ENCODE data around the gene ZNF107.

- TF ChIP-seq CTCF (conservative IDR thresholded peaks at IDR 0.05; ENCODE audit: low read length) (no peak), EZH2phosphoT487 (IDR thresholded peaks at IDR 0.05; ENCODE audit: borderline replicate concordance, low read depth, low read length) (no peak)
Measured at GRCh38 chr7:64632029-64632428, 33.9 kb upstream of the ZNF107 start.

Data from OCI-LY7 (cell line).